Stimulated activated CD4-positive, alpha-beta T cell treated with anti-CD3 and anti-CD28 coated beads, Interleukin-2, amount 100 ng/mL, for 4 hours (primary cell): Measurements from ENCODE around the gene ZNF778.
"Not testable (repeated sequence)": the region's sequence is repeated elsewhere in the genome, so short reads cannot be mapped to it uniquely, and the experiment has no call there.

Experiments
- DNase-seq: peaks from one replicate; pipeline ENCODE4 v3.0.0-alpha.2; 2020; ENCODE audit warnings: low read depth

Gene ZNF778

GRCh38 chr16:89257281-89257731 is 39.8 kb downstream of the ZNF778 start:
- no peak for DNase-seq

- DNase-seq = no peak
Measured at GRCh38 chr16:89257757-89258465, 40.4 kb downstream of the ZNF778 start.

DNA sequence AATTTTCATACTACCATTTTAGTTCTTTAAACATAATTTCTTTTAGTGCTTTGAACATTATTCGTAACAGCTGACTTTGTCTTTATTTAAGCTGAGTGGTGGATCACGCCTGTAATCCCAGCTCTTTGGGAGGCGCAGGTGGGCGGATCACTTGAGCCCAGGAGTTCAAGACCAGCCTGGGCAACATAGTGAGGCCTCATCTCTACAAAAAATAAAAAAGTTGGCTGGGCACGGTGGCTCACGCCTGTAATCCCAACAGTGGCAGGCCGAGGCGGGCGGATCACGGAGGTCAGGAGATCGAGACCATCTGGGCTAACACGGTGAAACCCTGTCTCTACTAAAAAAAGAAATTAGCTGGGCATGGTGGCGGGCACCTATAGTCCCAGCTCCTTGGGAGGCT is 42.4 kb downstream of the ZNF778 start:
- DNase-seq = not testable (repeated sequence)

DNA sequence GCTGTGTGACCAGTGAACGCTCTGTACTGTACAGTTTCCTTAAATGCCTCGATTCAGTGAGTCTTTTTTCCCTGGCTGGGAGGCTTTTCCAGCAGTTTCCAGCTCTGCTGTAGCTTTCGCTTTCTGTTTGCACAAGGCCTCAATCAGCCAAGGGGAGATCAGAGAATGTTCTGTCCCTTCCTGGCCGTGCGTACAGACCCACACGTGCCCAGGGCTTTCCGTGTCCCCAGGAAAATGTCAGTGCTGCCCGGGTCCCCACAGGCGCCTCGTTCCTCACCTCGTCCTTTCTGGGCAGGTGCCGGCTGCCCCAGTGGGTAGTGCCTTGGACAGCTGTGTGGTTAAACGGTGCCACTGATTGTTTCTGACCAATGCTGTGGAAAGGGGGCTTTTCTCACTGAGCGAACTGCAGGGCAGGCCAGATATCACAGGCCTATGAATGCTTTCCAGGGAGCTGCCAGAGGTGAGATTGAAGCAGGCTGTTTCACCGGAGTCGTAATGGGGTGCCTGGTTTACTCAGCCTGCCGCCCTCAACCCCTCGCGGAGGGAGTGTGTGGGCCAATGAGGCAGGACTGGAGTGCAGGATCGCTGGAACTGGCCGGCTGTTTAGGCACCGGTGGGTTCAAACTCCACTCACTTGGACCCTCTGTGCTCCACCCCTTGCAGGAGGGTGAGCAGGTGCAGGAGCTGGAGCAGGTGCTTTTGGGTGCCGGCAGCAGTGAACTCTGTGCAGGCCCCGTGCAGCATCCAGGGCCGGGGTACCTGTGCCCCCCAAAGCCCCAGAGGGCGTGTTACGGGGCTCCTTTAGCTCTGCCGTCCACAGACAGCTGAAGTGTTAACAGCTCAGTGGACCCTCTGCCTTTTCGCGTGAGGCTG is 44.4 kb downstream of the ZNF778 start:
- DNase-seq = no peak

GRCh38 chr16:89264800-89265550 is 47.5 kb downstream of the ZNF778 start:
- no peak for DNase-seq

GRCh38 chr16:89265647-89266046 is 48.1 kb downstream of the ZNF778 start:
- DNase-seq = no peak

DNA sequence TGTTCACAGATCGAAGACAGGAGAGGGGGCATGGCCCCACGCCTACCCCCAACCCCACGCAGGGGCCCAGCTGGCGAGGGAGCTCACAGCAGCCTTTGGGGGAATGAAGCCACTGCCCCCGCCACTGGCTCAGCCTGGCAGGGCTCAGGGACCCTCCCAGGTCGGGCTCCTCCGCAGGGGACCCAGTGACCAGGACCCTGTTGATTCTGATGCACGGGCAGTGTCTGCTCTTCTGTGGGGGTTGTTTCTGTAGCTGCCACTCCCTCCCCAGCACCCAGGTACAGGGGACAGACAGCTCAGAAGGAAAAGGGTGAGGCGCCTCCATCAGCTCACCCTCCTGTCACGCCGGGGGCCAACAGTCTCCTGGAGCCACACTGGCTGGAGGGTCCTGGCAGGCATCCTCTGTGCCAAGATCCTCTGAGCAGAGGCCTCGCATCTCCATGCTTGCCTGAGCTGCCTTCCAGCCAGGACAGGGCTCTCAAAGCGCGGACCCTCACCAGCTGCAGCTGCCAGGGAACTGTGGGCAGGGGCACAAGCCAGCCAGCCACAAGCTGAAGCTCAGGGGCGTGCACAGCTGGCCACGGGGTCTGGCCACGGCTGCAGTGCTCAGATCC is 49.1 kb downstream of the ZNF778 start:
- DNase-seq = no peak

DNA sequence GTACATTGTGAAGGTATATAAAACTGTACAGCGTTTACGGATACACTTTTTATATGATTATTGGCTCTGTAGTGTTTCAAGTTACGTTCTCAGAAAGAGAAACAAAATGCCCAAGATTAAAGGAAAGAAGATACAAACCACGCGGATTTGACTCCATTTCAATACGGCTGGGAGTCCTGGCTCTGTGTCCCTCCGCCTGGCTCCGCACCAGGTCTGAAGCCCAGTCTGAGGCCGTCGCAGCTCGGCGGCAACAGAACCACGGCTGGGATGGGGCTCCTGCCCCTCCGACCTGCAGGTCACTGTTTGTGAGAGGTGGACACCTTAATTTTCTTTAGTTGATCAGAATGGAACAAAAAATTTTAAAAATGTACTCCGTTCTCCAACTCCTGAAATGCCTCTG is 50.2 kb downstream of the ZNF778 start:
- not testable (repeated sequence) for DNase-seq

DNA sequence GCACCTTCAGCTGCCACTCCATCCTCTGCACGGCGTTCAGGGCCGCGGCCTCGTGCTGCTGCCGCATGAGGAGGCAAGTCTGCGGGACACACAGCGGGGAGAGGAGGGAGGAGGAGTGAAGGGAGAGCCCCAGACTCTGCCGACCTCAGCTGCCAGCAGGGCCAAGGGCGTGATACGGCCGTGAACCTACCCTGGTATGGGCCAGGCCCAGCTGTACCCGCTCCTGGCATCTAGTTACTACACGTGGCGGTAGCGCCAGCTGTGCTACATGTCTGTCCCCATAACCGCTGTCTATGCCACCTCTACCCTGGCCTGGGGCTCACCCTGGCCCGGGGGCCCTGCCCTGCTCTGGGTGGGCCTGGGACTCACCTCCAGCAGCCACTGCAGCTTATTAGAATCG is 51.1 kb downstream of the ZNF778 start:
- DNase-seq = no peak

DNA sequence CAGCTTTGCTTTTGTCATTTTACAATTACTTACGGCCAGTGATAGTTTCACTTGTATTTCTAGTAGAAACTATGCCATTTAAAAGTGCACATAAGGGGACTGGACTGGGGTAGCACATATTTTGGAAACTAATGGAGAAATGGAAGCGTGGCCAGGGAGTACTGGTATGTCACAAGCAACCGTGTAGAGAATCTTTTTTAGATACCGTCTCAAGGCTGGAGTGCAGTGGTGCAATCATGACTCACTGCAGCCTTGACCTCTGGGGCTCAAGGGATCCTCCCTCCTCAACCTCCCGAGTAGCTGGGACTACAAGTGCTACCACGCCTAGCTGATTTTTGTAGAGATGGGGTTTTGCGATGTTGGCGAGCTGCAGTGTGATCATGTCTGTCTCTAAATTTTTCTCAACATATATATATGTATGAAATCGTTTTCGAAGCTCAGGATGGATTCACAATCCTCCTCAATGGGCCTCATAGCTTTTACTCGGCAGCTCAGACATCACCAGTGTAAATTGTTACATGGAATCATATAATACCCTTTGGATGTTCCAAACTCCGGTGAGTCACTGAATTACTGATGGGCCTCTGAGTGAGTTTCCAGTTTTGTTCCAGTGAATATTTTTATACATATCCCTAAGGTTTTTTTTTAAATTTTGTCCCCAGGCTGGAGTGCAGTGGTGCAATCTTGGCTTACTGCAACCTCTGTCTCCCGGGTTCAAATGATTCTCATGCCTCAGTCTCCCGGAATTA is 51.7 kb downstream of the ZNF778 start:
- no peak for DNase-seq

GRCh38 chr16:89269805-89270665 is 52.5 kb downstream of the ZNF778 start:
- no peak for DNase-seq

GRCh38 chr16:89270666-89271345 is 53.3 kb downstream of the ZNF778 start:
- no peak for DNase-seq

- no peak for DNase-seq
Measured at GRCh38 chr16:89272631-89273030, 55.1 kb downstream of the ZNF778 start.

GRCh38 chr16:89273741-89274472 is 56.4 kb downstream of the ZNF778 start:
- DNase-seq = no peak

DNA sequence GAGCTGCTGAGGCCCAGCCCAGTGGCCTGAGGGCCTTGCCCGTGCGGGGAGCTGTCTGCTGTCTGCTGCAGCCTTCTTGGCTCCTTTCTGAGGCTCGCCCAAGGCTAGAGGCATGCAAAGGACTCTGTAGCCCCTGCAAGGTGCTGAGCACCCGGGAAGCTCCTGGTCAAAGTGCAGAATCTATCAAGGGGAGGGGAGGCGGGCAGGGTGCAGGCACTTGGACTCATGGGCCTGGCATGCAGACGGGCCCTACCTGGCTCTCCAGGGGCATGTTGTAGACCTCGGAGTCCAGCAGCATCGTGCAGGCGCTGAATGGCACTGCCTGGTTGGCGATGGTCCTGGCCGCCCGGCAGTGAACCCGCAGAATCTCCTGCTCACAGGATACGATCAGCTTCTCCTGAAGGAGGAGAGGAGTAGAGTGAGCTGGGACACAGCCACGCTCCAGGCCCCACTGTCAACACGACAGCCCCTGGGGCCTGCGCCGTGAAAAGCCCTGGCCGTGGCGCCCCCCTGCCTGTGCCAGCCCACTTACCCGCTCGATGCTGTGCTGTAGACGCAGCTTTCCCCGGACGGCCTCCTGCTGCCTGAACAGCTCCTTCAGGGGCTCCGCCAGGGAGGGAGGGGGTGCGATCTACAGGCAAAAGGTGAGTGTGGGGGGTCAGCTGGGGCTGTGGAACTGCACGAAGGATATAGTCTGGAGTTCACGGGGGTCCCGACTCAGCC is 57.2 kb downstream of the ZNF778 start:
- DNase-seq = no peak

DNA sequence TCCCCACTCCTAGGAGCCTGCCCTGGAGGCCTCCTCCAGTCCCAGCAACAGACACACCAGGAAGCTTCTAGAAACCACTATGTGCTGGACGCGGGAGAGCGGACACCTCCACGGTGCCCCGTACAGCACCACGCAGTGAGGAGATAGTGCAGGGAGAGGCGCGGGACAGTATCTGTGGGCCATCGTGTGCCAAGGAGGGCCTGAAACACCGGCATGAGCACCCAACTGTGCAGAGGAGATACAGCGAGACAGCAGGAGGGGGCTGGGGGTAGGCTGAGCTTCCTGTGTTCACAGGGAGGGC is 57.7 kb downstream of the ZNF778 start:
- no peak for DNase-seq

DNA sequence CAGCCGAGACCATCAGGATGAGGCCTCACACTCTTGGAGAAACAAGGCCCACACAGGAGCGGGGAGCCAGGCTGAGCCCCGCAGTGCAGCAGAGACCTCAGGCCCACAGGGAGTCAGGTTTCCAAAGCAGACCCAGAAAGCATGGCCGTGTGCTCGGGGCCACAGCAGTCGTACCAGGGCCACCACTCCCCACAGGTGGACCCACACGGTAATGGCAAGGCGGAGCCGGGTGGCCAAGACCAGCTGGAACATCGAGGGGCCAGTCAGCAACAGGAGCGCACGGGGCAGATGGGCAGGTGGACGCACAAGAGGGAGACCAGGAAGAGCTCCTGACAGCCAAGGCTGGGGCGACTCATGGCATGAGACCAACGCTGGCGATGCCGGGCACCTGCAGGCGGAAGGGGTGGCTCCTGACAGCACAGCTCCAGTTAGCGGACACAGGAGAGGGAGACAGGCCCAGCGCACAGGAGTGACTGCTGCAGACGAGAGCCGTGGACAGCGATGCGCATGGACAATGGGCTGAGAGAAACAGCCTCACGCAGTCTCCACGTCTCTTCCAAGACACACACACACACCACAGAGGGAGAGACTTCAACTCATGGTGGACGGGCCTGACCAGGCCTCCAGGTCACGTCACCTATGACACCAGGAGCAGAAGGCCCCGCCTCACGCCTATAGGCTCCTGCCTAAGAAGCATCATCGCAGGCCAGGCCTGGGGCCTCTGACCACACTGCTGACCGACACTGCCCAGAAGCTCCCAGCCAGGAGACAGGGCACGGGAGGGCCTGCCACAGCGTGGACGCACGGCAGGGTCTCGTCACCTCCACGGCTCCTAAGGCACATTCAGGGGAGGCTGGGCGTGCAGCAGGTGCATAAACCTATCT is 58.6 kb downstream of the ZNF778 start:
- no peak for DNase-seq

- DNase-seq = no peak
Measured at GRCh38 chr16:89277049-89277448, 59.5 kb downstream of the ZNF778 start.
